AG08395 (cell line): ENCODE data around the gene MYH7.
"Not testable (repeated sequence)": the region's sequence is repeated elsewhere in the genome, so short reads cannot be mapped to it uniquely, and the experiment has no call there.

ENCODE experiments used
- DNase-seq: peaks from one replicate; pipeline ENCODE4 v3.0.0; 2012; ENCODE audit warnings: mixed read lengths, low spot score

The MYH7 gene

GRCh38 chr14:23430016-23430722, 5.3 kb downstream of the MYH7 start:
- no peak for DNase-seq

- no peak for DNase-seq
Measured at GRCh38 chr14:23428686-23429495, 6.6 kb downstream of the MYH7 start.

GRCh38 chr14:23425798-23426197, 9.7 kb downstream of the MYH7 start:
- DNase-seq = not testable (repeated sequence)

GRCh38 chr14:23425169-23425568, 10.3 kb downstream of the MYH7 start:
- DNase-seq = no peak

GRCh38 chr14:23423657-23424056, 11.8 kb downstream of the MYH7 start:
- no peak for DNase-seq

GRCh38 chr14:23421594-23421993, 13.9 kb downstream of the MYH7 start:
- DNase-seq = no peak

GRCh38 chr14:23419646-23420045, 15.8 kb downstream of the MYH7 start:
- not testable (repeated sequence) for DNase-seq

- no peak for DNase-seq
Measured at GRCh38 chr14:23418021-23418420, 17.4 kb downstream of the MYH7 start.

GRCh38 chr14:23417269-23417668, 18.2 kb downstream of the MYH7 start:
- not testable (repeated sequence) for DNase-seq

- DNase-seq = no peak
Measured at GRCh38 chr14:23416801-23417200, 18.7 kb downstream of the MYH7 start.

GRCh38 chr14:23415821-23416778, 19.4 kb downstream of the MYH7 start:
- no peak for DNase-seq

GRCh38 chr14:23414906-23415820, 20.3 kb downstream of the MYH7 start:
- no peak for DNase-seq

GRCh38 chr14:23414254-23414653, 21.2 kb downstream of the MYH7 start:
- no peak for DNase-seq

- no peak for DNase-seq
Measured at GRCh38 chr14:23413681-23414080, 21.8 kb downstream of the MYH7 start.

GRCh38 chr14:23411563-23412525, 23.6 kb downstream of the MYH7 start:
- no peak for DNase-seq

- DNase-seq = no peak
Measured at GRCh38 chr14:23409966-23410635, 25.4 kb downstream of the MYH7 start.

- no peak for DNase-seq
Measured at GRCh38 chr14:23409475-23409874, 26.0 kb downstream of the MYH7 start.

GRCh38 chr14:23408307-23408630, 27.2 kb downstream of the MYH7 start:
- no peak for DNase-seq

- DNase-seq = no peak
Measured at GRCh38 chr14:23407516-23408306, 27.7 kb downstream of the MYH7 start, which contains the start of gene MYH6. MYH6 (minus strand) TSS chr14:23408273; CDS start chr14:23407223, 1,050 bp downstream.
